HG02840 (cell line): ENCODE measurements around the gene DNAL4.

Experiments
- ATAC-seq: cut with Tn5 transposase; IDR thresholded peaks from one replicate; pipeline ENCODE4 v1.9.1; 2021; ENCODE audit warnings: mild to moderate bottlenecking, moderate library complexity, moderate number of reproducible peaks; ENCODE audit not compliant: unreplicated experiment, low FRiP score

The DNAL4 gene

DNA sequence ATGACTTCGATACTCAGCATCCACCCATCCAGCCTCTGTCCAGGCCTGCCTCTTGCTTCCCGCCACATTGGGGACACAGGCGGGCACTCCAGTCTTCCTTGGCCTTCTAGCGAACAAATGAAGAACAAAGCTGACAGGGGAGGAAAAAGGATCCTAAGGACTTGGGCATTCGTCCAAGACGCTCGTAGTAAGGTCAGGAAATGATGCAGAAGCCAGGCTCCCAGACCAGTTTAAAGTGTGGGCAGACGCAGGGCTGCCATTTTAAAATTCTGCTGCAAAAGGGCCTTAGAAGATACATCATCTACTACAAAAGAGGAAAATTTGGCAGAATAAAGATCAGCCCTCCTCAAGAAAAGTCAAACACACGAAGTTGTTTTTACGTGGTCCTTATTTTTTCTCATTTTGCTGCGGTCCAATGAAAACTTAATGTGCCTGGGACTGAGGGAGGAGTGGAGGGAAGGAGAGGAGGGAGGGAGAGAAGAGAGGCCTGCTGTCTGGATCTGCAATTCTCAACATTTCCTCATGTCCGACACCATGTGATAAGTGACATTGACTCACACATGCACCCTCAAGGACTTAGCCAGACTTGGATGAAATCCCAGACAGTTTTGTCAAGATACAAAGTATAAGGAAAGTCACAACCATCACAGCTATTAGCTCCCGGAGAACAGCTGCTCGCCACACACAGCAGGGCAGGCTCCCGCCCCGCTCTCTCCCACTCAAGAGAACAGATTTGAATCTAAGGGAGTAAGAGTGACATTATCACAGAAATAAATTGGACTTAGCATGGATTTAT, 5.7 kb downstream of the DNAL4 start:
- ATAC-seq: no peak

DNA sequence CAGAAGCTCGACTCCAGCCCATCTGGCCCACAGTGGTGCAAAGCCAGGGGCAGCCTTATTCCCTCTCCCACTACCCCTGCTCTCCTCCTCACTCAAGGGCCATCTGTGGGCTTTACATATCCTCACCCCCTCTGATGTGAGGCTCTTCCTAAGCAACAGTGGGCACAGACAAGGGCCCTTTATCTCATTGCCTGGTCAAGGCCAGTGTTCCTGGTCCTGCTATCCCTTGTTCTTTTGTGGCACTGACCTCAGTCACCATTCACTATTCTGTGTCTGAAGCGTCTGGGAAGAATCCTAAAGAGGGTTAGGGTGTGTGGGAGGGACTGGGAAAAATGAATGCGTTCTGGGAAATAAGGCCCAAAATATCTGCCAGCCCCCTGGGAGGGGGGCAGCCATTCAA, 7.3 kb downstream of the DNAL4 start:
- ATAC-seq: no peak

DNA sequence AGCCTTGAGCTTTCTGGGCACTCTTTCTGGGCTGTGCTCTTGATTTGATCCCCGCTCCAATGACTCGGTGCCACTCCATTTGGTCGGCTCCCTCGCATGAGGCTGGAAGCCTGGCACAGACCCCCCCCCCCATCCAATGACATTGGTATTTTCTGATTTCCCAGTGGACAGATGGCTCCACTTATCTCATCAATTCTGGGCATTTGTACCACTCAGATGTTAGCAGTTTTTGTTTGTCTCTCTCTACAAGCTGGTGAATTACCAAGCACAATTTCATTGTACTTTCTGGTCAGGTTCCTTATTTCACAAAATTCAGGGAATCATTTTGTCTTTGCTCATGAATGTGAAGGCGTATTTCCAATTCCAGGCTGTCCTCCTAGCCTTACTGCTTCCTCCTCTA, 9.1 kb downstream of the DNAL4 start:
- ATAC-seq: no peak

DNA sequence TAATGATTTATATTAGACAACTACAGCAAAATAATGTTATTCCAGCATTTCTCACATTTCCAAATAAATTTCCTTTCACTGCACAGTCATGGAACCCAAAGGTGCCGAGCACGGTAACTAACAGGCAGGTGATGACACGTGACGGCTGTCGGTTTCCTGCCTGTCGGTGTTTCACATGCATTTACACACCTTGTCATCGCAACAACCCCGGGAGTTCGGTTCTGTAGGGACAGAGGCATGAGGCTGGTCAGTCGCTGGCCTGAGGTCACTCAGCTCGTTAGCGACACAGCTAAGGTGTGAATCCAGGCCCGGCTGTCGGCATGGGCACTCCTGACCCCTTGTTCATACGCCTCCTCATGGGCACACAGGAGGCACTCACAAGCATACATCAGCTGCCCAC, 9.9 kb downstream of the DNAL4 start:
- no peak for ATAC-seq

DNA sequence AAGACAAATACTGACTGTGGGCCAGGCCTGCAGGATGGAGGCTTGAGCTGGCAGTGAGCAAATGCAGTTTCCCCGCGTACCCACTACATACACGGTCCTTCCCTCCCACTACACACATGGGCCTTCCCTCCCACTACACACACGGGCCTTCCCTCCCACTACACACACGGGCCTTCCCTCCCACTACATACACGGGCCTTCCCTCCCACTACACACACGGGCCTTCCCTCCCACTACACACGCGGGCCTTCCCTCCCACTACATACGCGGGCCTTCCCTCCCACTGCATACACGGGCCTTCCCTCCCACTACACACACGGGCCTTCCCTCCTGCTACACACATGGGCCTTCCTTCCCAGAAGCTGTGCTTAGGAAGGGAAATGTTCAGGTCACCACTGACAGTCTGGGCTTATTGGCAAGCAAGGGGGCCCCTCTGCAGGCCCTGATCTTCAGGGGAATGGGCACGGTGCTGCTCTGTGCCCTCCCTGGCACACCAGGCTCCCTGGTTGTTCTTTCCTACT, 10.8 kb downstream of the DNAL4 start:
- ATAC-seq: no peak

DNA sequence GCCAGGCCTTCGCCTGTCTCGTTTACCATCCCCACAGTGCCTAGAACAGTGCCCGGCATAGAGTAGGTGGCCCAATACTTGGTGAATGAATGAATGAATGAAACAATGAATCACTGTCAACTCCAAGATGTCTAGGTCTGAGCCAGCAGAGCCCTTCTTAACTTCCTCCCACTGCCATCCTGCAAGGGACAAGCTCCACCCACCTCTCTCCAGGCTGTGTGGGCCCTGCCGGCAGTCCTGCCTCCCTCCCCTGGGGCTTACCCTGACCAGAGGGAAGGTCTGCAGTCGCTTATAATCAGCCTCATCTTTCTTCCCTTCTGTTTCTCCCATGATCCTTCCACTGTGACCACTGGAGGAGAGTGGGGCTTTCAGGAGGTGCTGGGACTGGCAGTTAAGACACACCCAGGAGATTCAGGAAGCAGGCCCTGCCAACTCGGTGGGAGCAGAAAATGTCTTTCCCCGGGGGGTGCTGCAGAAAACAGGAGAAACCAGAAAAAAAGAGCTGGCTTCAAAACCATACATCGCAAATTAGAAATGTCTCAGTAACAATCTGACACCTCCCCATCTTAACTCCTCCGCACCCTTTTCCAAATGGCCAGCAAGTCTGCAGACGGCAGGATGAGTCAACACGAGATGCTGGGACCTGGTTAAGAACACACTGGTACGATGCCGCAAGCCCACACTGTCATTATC, 11.4 kb downstream of the DNAL4 start:
- no peak for ATAC-seq

DNA sequence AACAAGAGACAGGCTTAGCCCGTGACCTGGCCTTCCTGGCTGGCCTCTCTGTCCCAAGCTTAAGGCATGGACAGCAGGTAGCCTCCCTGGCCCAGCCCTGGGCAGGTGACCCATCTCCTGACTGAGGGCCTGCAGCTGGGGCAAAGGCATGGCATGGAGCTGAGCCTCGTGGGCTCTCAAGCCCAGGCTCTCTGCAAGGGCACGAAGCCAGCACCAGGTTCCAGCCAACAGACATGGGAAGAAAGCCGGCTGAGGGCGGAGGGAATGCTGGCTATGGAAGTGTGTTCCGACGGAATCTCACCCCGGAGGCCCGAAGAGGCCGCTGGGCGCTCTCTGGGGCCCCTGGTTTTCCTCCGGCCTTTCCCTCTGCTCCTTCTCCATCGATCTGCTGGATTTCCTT, 12.9 kb downstream of the DNAL4 start:
- ATAC-seq: no peak

DNA sequence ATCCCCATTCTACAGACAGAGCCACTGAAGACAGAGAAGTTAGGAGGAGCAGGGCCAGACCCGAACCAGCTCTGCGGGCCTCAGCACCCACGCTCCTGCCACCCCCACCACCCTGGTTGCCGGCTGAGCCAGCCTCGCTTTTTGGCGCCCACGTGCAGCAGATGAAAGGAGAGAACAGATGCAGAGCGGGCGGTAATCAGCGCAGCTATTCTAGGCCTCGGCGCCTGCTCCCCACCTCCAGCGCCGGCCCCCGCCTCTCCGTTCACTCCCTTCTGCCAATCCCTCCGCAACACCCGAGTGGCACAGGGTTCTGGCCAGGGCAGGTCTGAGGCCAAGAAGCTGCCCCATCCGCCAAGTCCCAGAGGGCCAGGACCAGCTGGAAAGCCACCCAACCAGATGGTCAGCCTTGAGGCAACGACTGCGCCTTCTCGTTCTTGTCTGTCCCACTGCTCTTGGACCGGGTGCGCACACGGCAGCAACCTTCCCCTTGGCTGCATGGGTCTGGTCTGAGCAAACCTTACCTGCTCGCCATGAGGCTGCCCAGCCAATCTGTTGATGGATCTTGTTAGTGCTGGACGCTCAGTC, 16.8 kb downstream of the DNAL4 start:
- no peak for ATAC-seq

DNA sequence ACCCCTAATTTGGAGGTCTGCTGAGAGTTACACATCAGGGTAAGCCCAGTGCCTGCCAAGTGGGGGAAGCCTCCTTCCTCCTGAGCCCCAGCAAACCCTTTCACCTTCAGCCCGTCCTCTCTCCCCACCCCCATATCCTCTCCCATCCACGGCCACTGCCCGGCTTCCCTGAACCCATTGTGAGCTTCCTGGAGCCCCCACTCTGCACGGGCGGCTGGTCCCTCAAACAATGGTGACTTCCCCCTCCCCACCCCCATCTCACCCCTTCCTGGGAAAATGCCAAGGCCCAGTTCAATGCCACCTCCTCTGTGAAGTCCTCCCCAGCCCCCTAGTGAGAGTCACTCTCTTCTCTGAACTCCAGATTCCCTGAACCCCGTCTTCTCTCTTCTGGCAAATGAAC, 17.9 kb downstream of the DNAL4 start:
- ATAC-seq: no peak

DNA sequence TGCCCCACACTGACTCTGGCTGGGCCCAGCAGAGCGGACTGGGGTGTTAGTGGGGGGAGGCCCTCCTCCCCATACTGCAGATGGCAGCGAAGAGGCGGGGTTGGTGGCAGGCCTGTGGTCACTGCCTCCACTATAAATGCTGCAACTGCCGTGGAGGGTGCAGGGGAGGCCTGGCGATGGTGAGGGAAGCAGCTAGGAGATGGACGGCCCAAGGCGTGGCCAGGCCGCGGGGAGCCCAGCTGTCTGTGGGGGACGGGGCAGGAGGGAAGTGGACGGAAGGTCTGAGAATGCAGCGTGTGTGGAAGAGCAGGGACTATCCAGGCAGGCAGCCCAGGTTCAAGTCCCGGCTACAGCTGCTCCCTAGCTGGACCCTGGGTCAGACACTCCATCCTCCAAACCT, 18.3 kb downstream of the DNAL4 start:
- no peak for ATAC-seq

DNA sequence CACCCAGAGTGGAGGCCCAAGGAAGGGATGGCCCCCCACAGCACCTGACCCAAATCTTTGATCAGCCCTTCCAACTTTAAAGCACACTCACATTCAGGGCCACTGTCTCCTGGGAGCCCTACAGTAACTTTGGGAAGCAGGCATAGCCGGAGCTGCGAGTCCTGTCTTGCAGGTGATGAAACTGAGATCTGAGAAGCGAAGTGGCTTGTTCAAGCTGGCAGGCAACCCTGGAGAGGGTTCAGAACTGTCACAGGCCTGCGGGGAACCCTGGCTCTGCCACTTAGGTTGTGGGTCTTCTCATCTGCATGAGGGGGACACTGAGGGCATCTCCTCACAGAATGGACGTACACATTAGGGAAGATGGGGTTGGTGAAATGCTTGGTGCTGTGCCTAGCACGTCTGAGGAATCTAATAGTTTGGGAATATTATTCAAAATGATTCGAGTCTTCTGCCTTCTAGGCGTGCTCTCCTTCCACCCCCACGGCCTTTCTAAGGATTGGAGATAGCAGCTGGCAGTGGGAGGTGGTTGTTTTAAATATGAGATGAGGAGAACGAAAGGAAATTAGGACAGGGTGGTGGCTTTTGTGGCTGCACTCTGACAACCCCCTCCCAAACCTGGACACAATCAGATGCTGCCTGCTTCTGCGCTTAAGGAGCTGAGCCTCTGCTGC, 19.3 kb downstream of the DNAL4 start:
- no peak for ATAC-seq

DNA sequence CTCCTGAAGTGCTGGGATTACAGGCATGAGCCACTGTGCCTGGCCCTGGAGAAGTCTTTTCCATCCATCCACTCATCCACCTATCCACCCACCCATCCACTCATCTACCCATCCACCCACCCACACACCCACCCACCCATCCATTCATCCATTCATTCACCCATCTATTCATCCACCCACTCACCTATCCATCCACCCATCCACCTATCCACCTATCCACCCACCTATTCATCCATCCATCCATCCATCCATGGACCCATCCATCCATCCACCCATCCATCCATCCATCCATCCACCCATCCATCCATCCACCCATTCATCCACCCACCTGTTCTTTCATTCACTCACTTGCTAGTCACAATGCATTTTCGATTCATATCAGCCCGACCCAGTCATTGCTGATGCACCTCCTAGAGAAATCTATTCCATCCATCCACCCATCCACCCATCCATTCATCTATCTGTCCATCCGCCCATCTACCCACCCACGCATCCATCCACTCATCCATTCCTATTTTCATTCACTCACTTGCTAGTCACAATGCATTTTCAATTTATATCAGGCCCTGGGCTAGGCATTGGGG, 20.5 kb downstream of the DNAL4 start:
- ATAC-seq: no peak

DNA sequence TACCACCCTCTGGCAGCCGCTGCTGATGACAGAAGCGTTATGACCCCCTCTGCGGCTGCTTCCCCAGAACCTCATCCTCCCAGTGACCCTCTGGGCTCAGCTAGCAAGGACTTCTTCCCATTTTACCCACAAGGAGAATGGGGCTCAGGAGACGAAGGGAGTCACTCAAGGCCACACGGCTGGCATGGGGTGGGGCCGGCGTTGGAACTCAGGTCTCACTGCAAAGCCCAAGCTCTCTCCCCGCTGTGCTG, 21.4 kb downstream of the DNAL4 start:
- no peak for ATAC-seq

DNA sequence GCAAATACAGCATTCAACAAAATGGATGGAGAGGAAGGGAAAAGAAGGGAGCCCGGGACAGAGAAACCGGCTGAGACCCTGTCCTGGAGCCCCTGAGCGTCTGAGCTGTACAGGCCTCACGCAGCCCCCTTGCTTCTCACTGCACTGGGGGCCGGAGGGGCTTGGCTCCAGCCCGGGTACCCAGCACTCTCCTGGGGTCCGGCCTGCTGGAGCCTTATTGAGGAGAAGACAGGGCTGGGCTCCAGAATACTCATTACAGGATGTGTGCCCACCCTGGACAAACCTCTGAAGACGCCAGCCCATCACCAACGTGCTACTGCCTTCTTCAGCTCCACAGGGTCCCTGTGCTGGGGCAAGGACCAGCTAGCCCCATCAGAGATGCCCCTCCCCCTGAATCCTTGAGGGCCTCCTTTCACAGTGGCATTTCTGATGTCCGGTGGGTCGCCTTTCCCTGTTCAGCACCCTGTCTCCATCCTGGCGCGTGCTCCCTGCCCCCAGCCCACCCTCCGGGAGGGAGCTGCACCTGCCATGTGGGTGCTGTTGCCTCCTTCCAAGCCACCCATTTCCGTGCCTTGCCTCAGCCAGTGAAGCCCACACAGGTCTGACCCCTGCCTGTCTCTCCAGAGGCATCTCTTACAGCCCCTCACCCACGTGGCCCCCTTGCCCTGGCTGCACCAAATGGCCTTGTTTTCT, 23.5 kb downstream of the DNAL4 start:
- no peak for ATAC-seq

DNA sequence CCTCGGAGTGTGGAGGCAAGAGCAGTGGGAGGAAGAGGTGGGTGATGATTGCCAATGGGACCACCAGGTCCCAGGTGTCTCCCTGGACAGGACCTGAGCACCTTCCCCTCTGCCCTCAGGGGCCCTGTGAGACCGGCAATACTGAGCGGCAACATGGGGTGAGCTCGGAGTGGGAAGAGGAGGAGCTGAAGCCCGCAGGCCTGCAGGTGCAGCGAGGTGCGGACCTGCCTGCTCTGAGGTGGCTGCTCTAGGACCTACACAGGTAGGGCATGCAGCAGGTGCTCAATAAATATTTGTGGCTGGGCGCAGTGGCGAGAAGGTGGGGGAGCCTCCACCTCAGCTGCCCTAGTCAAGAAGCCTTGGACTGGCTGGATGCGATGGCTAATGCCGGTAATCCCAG, 25.9 kb downstream of the DNAL4 start:
- ATAC-seq: no peak

DNA sequence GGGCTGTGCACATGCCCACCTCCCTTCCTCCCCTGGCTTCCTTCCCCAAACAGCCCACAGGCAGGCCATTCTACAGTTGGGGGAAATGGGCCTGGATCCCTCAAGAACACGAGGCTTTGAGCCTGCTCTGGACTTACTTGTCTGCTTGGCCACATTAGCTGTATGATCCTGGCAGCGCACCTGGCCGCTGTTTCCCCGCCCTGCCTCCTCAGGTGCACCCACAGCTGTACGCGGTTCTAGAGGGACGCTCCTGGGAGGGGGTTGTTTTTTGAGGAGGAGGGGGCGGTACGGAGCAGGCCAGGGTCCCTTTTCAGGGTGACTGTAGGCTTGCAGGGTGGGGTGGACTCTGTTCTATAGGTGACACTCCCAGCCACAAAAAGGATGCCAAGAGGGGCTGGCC, 26.6 kb downstream of the DNAL4 start:
- no peak for ATAC-seq

DNA sequence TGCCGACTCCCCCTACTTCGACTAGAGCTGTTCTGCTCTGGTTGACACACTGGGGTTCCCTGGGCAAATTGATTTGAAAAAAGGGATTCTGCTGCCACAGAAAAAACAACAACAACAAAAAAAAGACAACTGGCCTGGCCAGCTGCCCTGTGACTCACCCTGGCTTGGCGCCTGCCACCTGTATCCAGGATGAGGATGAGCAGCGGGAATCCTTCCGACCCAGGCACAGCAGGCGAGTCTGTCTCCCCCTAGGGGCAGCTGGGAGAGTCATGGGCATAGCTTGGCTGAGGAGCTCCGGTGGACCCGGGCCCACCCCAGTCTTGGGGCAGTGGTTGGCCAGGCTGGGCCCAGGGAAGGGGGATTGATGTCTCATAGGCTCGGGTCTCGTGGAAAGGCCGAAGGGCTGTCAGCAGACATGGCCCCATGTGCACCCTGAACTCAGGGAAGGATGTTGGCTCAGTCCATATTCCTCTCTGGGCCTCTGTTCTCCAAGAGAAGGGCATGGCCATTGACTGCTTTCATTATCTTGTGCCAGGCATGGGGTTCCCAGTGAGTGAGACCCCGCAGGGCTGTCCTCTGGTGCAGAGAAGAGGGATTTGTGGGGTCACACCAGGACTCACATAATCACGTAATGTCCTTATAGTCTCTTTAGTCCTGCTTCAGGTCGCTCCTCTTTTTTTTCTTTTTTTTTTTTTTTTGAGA, 27.7 kb downstream of the DNAL4 start:
- ATAC-seq: no peak

DNA sequence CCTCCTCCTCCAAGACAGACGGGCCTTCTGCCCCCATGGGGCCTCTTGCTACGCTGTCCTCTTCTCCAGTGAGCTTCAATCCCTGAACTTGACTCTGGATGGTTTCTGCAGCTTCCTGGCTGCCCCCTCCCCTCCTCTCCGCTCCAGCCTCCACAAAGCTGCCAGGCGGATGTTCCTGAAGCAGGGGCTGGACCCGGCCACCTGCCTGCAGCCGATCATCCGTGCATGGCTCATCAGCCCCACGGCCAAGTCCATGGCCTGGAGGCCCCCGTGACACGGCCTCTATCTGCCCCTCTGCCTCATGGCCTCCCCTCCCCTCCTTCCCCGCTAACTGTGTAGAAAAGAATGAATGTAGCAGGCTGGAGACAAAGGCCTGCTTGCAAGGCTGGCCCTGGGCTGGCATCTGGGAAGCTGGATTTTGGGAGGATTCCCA, 31.4 kb downstream of the DNAL4 start:
- ATAC-seq: no peak

DNA sequence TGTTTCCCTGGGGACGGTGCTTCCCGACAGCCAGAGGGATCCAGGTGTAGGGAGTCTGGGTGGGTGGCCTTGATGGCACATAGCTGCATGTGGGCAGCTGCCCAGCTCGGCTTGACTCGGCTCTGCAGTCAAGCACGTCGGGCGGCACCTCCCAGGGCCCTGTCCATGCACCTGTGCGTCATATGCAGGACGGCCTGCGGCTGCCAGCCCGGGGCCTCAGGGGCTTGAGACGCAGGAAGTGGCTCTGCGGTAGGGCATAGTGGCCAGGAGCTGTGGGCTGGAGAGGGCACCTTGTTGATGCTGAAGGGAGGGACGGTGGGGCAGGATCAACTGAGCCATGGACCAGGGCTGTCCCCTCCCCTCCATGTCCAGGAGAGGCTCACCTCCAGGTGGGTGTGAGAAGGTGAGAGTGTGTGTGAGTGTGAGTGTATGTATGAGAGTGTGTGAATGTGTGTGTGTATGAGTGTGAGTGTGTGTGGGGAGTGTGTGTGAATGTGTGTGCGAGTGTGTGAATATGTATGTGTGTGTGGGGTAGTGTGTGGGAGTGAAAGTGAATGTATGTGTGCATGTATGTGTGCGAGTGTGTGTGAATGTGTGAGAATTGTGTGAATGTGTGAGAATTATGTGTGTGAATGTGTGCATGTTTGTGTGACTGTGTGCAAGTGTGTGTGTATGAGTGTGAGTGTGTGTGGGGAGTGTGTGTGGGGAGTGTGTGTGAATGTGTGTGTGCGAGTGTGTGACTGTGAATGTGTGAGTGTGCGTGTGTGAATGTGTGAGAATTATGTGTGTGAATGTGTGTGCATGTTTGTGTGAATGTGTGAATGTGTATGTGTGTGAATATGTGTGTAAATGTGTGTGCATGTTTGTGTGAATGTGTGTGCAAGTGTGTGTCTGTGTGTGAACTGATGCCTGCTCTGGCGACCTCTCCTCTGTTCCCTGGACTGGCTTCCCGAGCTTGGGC, 32.5 kb downstream of the DNAL4 start:
- ATAC-seq: no peak
